ENCODE data around the gene WIPF3.

- no peak for TF ChIP-seq CTCF (IDR thresholded peaks at IDR 0.05)
- no peak for TF ChIP-seq REST (IDR thresholded peaks at IDR 0.05; ENCODE audit: insufficient read depth in 1 of 2, low read depth in 2 of 2, low read length in 1 of 2)
Observed at GRCh38 chr7:29825775-29826529, 19.6 kb downstream of the WIPF3 start.
